Measurements from ENCODE around the gene HMCES.
"Not testable (repeated sequence)": the region's sequence is repeated elsewhere in the genome, so short reads cannot be mapped to it uniquely, and the experiment has no call there.

The HMCES gene

GRCh38 chr3:129346695-129347457 lies 68.2 kb downstream of the HMCES start:
- no peak for DNase-seq (ENCODE audit: low read depth in 2 of 2)

GRCh38 chr3:129347458-129347845 lies 68.8 kb downstream of the HMCES start:
- no peak for DNase-seq (ENCODE audit: low read depth in 2 of 2)

GRCh38 chr3:129348734-129349133 lies 70.1 kb downstream of the HMCES start:
- DNase-seq (ENCODE audit: low read depth in 2 of 2): no peak

- not testable (repeated sequence) for DNase-seq (ENCODE audit: low read depth in 2 of 2)
Observed at GRCh38 chr3:129349169-129349568, 70.5 kb downstream of the HMCES start.

GRCh38 chr3:129349791-129350190 lies 71.1 kb downstream of the HMCES start:
- no peak for DNase-seq (ENCODE audit: low read depth in 2 of 2)

- no peak for DNase-seq (ENCODE audit: low read depth in 2 of 2)
Observed at GRCh38 chr3:129352045-129352444, 73.4 kb downstream of the HMCES start.

- DNase-seq (ENCODE audit: low read depth in 2 of 2): no peak
Observed at GRCh38 chr3:129352650-129353588, 74.2 kb downstream of the HMCES start.

GRCh38 chr3:129353589-129353941 lies 74.9 kb downstream of the HMCES start:
- no peak for DNase-seq (ENCODE audit: low read depth in 2 of 2)
